OCI-LY3 (cell line): Measurements from ENCODE around the gene PGRMC1.

Experiments
- H2AFZ ChIP-seq: fragments of 200-600, 300-600 bp; shearing (Covaris generic); 2 replicates; pipeline ENCODE4 v1.6.0; 2014; ENCODE audit warnings: antibody characterized with exemption, low read depth, low read length
- H3K27ac ChIP-seq: fragments of 200-600, 300-600 bp; sonication (generic); 2 replicates; pipeline ENCODE4 v1.5.1; 2014; ENCODE audit warnings: mild to moderate bottlenecking, low read length, moderate library complexity, mixed read lengths
- H3K27me3 ChIP-seq: fragments of 200-600, 300-600 bp; sonication (generic); 2 replicates; pipeline ENCODE4 v1.6.1; 2014; ENCODE audit warnings: low read depth, low read length, mixed read lengths
- H3K36me3 ChIP-seq: fragments of 200-600, 300-600 bp; sonication (generic); replicated peaks from 2 replicates; pipeline ENCODE3; 2014; ENCODE audit warnings: low read depth, low read length, mixed read lengths
- H3K4me1 ChIP-seq: fragments of 300-600, 200-600 bp; sonication (generic); 2 replicates; pipeline ENCODE4 v1.6.1; 2014; ENCODE audit warnings: low read length, mixed read lengths
- H3K4me2 ChIP-seq: fragments of 200-600, 300-600 bp; sonication (generic); 2 replicates; pipeline ENCODE4 v1.6.1; 2014; ENCODE audit warnings: low read length, mixed read lengths
- H3K4me3 ChIP-seq: fragments of 300-600, 200-600 bp; sonication (generic); 2 replicates; pipeline ENCODE4 v1.5.1; 2014; ENCODE audit warnings: antibody characterized with exemption, mild to moderate bottlenecking, low read length, moderate library complexity
- H3K79me2 ChIP-seq: fragments of 300-600, 200-600 bp; shearing (Covaris generic); 2 replicates; pipeline ENCODE4 v1.6.1; 2014; ENCODE audit warnings: mild to moderate bottlenecking, low read length, mixed read lengths
- H3K9ac ChIP-seq: fragments of 300-600, 200-600 bp; shearing (Covaris generic); 2 replicates; pipeline ENCODE4 v1.6.0; 2014; ENCODE audit warnings: mild to moderate bottlenecking, low read length, moderate library complexity
- H3K9me3 ChIP-seq: fragments of 200-600, 300-600 bp; shearing (Covaris generic); 2 replicates; pipeline ENCODE4 v1.6.1; 2014; ENCODE audit warnings: low read length, mixed read lengths; ENCODE audit not compliant: insufficient read depth
- H4K20me1 ChIP-seq: fragments of 200-600, 300-600 bp; sonication (generic); 2 replicates; pipeline ENCODE4 v1.6.1; 2016; ENCODE audit warnings: low read length, mixed read lengths; ENCODE audit not compliant: insufficient read depth
- CTCF ChIP-seq: fragments of 200-600, 300-600 bp; sonication (generic); IDR thresholded peaks from 2 replicates; pipeline ENCODE4 v1.5.1; 2014; ENCODE audit warnings: antibody characterized with exemption, low read length, low read depth
- EZH2phosphoT487 ChIP-seq: fragments of 200-600 bp; shearing (Covaris generic); IDR thresholded peaks from 2 replicates; pipeline ENCODE4 v1.6.1; 2018; ENCODE audit warnings: antibody characterized with exemption, mixed run types, low read depth

The PGRMC1 gene

GRCh38 chrX:119189595-119189994, 46.5 kb upstream of the PGRMC1 start:
- Histone ChIP-seq H3K79me2 (no peaks in the 10 kb centered on the region), H3K36me3 (no peaks in the 10 kb centered on the region), H3K27me3 (no peaks in the 10 kb centered on the region), H3K27ac (no peak overlapping the region), H4K20me1 (no peaks in the 10 kb centered on the region), H2AFZ (no peak overlapping the region), H3K9ac (no peak overlapping the region), H3K4me2 (no peak overlapping the region), H3K9me3 (no peaks in the 10 kb centered on the region), H3K4me3 (no peak overlapping the region), H3K4me1 (no peaks in the 10 kb centered on the region)
- TF ChIP-seq CTCF (no peak), EZH2phosphoT487 (no peak)

- Histone ChIP-seq H3K79me2 (no peaks in the 10 kb centered on the region), H2AFZ (no peak overlapping the region), H3K4me1 (no peaks in the 10 kb centered on the region), H3K9ac (no peak overlapping the region), H3K27ac (no peak overlapping the region), H3K4me2 (no peak overlapping the region), H3K36me3 (no peaks in the 10 kb centered on the region), H3K4me3 (no peak overlapping the region), H4K20me1 (no peaks in the 10 kb centered on the region), H3K9me3 (no peaks in the 10 kb centered on the region), H3K27me3 (0 out of 2 replicates have a peak, but pooled peaks cover 3% of the 10 kb centered on the region)
- TF ChIP-seq CTCF (no peak), EZH2phosphoT487 (no peak)
Observed at GRCh38 chrX:119190091-119190681, 45.9 kb upstream of the PGRMC1 start.

GRCh38 chrX:119190831-119191230, 45.3 kb upstream of the PGRMC1 start:
- Histone ChIP-seq H3K4me3 (no peak overlapping the region), H2AFZ (no peak overlapping the region), H3K4me2 (no peak overlapping the region), H3K9ac (no peak overlapping the region), H3K36me3 (no peaks in the 10 kb centered on the region), H3K27ac (no peak overlapping the region), H3K27me3 (0 out of 2 replicates have a peak, but pooled peaks cover 3% of the 10 kb centered on the region), H3K79me2 (no peaks in the 10 kb centered on the region), H4K20me1 (no peaks in the 10 kb centered on the region), H3K4me1 (no peaks in the 10 kb centered on the region), H3K9me3 (no peaks in the 10 kb centered on the region)
- TF ChIP-seq EZH2phosphoT487 (no peak), CTCF (no peak)

- Histone ChIP-seq H3K4me3 (no peak overlapping the region), H2AFZ (no peak overlapping the region), H3K27ac (no peak overlapping the region), H3K4me2 (no peak overlapping the region), H3K79me2 (no peaks in the 10 kb centered on the region), H3K9me3 (no peaks in the 10 kb centered on the region), H3K9ac (no peak overlapping the region), H4K20me1 (no peaks in the 10 kb centered on the region), H3K4me1 (no peaks in the 10 kb centered on the region), H3K27me3 (0 out of 2 replicates have a peak, but pooled peaks cover 3% of the 10 kb centered on the region), H3K36me3 (no peaks in the 10 kb centered on the region)
- TF ChIP-seq CTCF (peak; percentile 44), EZH2phosphoT487 (no peak)
Observed at GRCh38 chrX:119194621-119195020, 41.5 kb upstream of the PGRMC1 start.
